Mesothelial cell of epicardium (in vitro differentiated cells): ENCODE measurements around the gene SLC39A3. TPM values are rescaled to one million over a fixed set of nuclear protein-coding genes. Genes with fewer than 3 reads are reported as not detected.

Experiments
- DNase-seq, 2 experiments: peaks; one replicate each; pipeline ENCODE4 v3.0.0; 2021; ENCODE audit warnings: low spot score in 2 of 2; ENCODE audit not compliant: unreplicated experiment in 2 of 2
- H3K27ac Mint-ChIP-seq: 2 replicates; pipeline ENCODE4 v1.8.0; 2021; ENCODE audit warnings: mixed read lengths
- H3K27me3 Mint-ChIP-seq: 2 replicates; pipeline ENCODE4 v1.8.0; 2021; ENCODE audit warnings: low read depth, mixed read lengths
- H3K36me3 Mint-ChIP-seq: 2 replicates; pipeline ENCODE4 v1.8.0; 2021; ENCODE audit warnings: mixed read lengths
- H3K4me1 Mint-ChIP-seq: 2 replicates; pipeline ENCODE4 v1.8.0; 2021; ENCODE audit warnings: mixed read lengths
- H3K4me3 Mint-ChIP-seq: 2 replicates; pipeline ENCODE4 v1.8.0; 2021; ENCODE audit warnings: mild to moderate bottlenecking, moderate library complexity, mixed read lengths
- H3K9me3 Mint-ChIP-seq: 2 replicates; pipeline ENCODE4 v1.8.0; 2021; ENCODE audit warnings: mixed read lengths
- total RNA-seq: library from RNA; stranded (reverse); gene quantifications from 3 replicates; pipeline ENCODE4 v1.2.1, GENCODE V29; 2021
- TF ChIP-seq, protein P1 (sequence below): fragments of 200-600 bp; sonication (generic); IDR thresholded peaks from one replicate; pipeline ENCODE4 v1.5.0; 2021; ENCODE audit warnings: antibody characterized with exemption; ENCODE audit not compliant: unreplicated experiment

The SLC39A3 gene
- total RNA-seq, 1 donor from 2014 or later = 28.8 TPM

DNA sequence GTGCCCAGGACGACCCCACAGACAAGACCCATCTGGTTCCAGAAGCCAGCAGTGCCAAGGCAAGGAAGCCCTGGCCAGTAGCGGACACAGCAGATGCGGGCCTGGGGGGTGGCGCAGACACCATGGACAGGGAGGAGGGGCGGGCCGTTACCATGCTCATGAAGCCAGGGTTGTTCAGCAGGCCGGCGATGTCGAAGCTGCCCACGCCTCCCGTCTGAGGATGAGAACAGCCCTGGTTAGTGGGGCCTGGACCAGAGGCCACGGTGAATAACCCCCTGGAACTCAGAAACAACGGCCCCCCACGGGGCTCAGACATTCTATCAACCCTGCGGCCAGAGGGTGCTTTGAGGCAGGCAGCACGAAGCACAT is 21.5 kb upstream of the SLC39A3 start:
- Mint-ChIP-seq H3K27me3 (no peaks in the 10 kb centered on the region), H3K27ac (no peak overlapping the region), H3K4me1 (no peaks in the 10 kb centered on the region), H3K9me3 (no peaks in the 10 kb centered on the region), H3K36me3 (peaks cover 25% of the 10 kb centered on the region), H3K4me3 (no peak overlapping the region)
- DNase-seq = no peak
- TF ChIP-seq, protein P1, sequence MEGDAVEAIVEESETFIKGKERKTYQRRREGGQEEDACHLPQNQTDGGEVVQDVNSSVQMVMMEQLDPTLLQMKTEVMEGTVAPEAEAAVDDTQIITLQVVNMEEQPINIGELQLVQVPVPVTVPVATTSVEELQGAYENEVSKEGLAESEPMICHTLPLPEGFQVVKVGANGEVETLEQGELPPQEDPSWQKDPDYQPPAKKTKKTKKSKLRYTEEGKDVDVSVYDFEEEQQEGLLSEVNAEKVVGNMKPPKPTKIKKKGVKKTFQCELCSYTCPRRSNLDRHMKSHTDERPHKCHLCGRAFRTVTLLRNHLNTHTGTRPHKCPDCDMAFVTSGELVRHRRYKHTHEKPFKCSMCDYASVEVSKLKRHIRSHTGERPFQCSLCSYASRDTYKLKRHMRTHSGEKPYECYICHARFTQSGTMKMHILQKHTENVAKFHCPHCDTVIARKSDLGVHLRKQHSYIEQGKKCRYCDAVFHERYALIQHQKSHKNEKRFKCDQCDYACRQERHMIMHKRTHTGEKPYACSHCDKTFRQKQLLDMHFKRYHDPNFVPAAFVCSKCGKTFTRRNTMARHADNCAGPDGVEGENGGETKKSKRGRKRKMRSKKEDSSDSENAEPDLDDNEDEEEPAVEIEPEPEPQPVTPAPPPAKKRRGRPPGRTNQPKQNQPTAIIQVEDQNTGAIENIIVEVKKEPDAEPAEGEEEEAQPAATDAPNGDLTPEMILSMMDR = no peak

DNA sequence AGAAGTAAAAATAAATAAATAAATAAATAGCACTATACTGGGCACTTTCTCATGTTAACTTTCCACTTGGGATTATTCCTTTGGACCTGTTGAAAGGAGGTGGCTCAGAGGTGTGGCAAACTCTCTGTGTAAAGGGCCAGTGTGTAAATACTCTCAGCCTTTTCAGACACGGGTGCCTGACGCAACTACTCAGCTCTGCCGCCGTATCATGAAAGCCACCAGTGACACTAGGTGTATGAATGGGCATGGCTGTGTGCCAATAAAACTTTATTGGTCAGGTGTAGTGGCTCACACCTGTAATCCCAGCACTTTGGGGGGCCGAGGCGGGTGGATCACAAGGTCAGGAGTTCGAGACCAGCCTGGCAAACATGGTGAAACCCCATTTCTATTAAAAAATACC is 20.1 kb upstream of the SLC39A3 start:
- H3K36me3 Mint-ChIP-seq = peaks cover 32% of the 10 kb centered on the region
- H3K27ac Mint-ChIP-seq = no peak overlapping the region
- H3K27me3 Mint-ChIP-seq = no peaks in the 10 kb centered on the region
- TF ChIP-seq, protein P1 = no peak
- DNase-seq = no peak
- H3K4me1 Mint-ChIP-seq = no peaks in the 10 kb centered on the region
- no peak overlapping the region for H3K4me3 Mint-ChIP-seq
- no peaks in the 10 kb centered on the region for H3K9me3 Mint-ChIP-seq

DNA sequence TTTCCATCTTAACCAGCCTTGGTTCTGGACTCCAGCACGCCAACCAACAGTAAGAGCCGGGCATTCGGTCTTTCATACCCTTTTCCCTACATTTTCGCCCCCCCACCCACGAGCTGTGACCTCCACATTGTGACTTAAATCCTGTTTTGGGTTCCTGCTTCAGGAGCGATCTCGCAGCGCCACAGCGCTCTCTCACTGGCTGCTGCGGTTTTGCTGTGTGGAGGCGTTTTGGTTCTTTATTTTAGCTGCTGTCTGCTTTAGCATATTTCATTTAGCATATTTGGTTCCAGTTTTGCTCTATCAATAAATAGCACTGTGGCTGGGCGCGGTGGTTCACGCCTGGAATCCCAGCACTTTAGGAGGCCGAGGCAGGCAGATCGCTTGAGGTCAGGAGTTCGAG is 19.5 kb upstream of the SLC39A3 start:
- Mint-ChIP-seq H3K4me1 (no peaks in the 10 kb centered on the region), H3K36me3 (peaks cover 32% of the 10 kb centered on the region), H3K9me3 (no peaks in the 10 kb centered on the region), H3K27me3 (no peaks in the 10 kb centered on the region), H3K27ac (no peak overlapping the region), H3K4me3 (no peak overlapping the region)
- TF ChIP-seq, protein P1 = no peak
- DNase-seq = no peak

DNA sequence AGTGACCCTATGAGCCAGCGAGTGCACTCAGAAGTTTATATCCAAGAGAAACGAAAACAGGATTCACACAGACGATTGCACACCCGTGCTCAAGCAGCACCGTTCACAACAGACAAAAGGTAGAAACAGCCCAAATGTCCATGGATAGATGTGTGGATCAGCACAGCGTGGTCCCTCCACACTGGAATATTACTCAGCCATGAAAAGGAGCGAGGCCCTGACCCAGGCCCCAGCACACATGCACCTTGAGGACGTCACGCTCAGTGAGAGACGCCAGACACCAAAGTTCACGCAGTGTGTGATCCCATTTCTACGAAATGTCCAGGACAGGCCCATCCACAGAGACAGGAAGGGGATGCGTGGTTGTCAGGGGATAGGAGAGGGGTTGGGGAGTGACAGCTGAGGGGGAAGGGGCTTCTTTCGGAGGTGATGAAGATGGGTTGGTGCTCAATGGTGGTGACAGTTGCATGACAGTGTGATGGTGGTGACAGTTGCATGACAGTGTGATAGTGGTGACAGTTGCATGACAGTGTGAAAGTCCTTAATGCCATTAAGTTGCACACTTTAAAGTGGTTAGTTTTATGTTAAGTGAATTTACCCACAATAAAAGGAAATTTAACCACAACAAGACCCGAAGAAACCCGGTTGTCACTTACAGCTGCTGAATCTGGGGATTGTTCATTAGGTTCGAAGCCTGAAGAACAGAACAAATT is 18.9 kb upstream of the SLC39A3 start:
- TF ChIP-seq, protein P1 = no peak
- Mint-ChIP-seq H3K36me3 (peaks cover 32% of the 10 kb centered on the region), H3K4me1 (no peaks in the 10 kb centered on the region), H3K9me3 (no peaks in the 10 kb centered on the region), H3K27ac (no peak overlapping the region), H3K27me3 (no peaks in the 10 kb centered on the region), H3K4me3 (no peak overlapping the region)
- DNase-seq = no peak

DNA sequence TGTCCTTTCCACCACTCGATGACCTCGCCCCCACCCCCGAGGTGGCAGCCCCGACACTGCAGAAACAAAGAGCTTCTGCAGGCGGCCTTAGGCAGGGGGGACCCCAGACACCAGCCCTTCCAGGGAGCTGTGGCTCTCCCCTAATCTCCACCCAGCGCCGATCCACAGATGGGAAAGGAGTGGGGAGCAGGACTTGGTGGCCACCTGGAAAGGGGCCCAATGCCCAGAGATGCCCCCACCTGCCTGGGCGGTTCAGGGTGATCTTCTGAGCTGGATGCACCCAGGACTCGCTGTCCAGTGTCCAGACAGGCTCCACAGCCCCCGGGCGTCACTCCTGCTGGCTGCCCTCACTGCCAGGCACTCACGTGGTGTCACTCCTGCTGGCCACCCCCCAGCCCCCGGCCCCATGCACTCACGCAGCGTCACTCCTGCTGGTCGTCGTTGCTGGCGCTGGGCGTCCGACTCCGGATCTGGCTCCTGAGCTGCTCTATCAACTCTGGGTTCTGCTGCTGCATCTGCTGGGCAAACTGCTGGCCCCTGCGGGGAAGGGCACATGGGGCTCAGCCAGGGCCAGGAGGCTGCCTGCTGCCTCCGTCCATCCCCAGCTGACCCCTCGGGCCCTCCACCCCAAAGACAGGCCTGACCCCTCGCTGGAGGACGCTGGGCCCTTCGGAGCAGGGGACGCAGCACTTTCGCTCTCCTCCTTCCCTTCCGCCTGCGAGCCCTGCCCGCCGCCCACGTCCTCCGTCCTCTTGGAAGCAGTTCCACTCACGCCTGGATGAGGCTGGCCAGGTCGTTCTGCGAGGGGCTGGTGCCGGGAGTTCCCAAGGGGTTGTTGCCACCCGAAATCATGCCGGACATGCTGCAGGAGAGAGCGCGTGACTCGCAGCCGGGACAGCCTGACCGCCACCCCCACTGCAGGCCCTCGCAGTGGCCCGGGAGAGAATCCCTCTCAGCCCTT is 17.4 kb upstream of the SLC39A3 start:
- H3K4me1 Mint-ChIP-seq = no peaks in the 10 kb centered on the region
- H3K27me3 Mint-ChIP-seq = no peaks in the 10 kb centered on the region
- TF ChIP-seq, protein P1 = no peak
- no peaks in the 10 kb centered on the region for H3K9me3 Mint-ChIP-seq
- no peak overlapping the region for H3K27ac Mint-ChIP-seq
- DNase-seq = no peak
- no peak overlapping the region for H3K4me3 Mint-ChIP-seq
- H3K36me3 Mint-ChIP-seq = peaks cover 29% of the 10 kb centered on the region
